GM18508 (cell line): ENCODE results near the gene GRK5.

Experiments
- ATAC-seq: cut with Tn5 transposase; IDR thresholded peaks from one replicate; pipeline ENCODE4 v1.9.1; 2021; ENCODE audit warnings: moderate number of reproducible peaks; ENCODE audit not compliant: insufficient read depth, unreplicated experiment

The GRK5 gene

DNA sequence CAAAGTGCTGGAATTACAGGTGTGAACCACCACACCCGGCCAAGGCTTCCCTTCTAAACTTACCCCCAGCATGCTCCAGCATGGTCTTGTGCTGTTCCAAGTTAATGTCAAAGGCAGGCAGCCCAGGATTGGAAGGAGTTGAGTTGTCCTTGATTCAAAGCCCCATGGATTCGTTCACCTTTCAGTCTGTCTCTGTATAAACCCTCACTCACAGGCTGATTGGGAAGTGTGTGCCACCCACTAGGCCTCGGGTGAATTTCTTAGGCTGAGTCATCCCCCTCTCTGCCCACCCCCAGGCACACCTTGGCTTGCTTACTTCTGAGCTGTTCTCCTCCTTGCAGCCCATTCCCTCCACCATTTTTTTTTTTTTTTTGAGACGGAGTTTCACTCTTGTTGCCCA lies 15.5 kb upstream of the GRK5 start:
- ATAC-seq: no peak

DNA sequence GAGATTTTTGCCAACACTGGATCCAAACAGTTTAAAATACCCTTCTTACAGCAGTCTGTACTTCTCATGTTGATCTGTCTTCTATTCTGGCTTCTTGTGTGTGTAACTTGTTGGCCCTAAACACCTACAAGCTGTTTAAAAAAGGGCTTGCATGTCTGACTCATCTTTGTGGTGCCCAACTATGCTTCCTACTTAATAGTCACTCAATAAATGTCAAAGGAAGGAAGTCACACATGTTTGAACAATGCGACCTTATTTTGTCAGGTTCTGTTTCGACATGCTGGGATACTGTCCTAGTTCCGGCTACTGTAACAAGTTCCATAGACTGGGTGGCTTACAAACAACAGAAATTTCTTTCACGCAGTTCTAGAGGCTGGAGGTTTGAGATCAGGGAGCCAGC lies 9.4 kb upstream of the GRK5 start:
- ATAC-seq: no peak

DNA sequence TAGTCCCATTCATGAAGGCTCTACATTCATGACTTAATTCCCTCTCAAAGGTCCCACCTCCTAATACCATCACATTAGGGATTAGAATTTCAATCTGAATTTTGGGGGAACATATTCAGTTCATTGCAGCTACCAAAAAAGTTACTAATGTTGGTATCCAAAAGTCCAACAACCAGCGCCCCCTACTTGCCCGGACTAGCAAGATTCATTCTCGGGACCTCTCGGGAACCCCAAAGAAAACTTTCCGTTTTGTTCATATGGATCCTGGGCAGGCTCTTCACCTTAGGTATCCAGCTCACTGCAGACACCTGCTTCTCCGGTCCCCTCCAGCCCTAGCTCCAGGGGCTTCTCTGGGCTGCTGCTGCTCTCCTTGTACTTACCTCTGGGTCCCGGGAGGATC lies 8.9 kb upstream of the GRK5 start:
- ATAC-seq: no peak

DNA sequence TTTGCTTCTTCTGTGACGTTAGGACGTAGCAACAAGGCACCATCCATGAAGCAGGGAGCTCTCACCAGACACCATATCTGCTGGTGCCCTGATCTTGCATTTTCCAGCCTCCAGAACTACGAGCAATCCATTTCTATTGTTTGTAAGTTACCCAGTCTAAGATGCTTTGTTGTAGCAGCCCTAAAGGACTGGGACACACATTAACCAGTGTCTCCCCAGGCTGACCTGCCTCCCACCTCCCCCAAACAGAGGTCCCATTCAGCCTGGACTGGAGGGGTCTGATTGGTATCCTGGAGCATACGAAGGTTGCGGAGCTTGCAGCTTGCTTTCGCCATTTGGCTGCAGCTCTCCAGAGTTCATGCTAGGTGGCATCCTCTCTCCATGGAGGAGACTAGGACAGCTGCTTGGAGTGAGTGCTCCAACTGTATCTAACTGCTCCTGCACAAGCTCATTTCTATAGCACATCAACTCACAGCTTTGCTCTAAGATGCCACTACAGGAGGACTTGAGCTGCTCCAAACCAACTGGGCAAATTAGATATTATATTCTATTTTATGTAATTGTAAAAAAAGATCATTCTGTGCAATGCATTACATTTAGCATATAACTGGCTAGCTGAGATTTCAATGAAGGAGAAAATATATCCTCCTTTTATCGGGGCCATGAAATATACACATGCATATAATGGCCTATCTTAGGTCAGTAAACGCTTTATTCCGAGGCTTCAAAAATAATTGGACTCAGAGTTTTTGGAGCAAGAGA lies 8.0 kb upstream of the GRK5 start:
- no peak for ATAC-seq

DNA sequence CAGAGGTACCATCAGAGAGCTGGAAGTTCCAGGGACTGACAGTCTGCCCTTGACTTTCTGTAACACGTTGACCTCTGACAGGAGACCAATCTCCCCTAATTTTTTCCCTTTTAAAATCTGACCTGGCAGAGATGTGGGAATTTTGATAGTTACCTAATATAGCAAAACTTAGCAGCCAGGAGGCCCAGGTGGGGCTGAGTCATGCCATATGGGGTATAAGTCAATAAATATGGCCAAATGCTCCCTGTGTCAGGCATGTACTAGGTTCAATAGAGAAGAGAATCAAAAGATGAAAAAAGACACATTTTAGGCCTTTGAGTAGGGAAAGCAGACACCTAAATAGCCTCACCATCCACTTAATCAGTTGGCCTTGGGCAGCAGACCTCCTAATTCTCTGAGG lies 6.1 kb upstream of the GRK5 start:
- ATAC-seq: no peak

DNA sequence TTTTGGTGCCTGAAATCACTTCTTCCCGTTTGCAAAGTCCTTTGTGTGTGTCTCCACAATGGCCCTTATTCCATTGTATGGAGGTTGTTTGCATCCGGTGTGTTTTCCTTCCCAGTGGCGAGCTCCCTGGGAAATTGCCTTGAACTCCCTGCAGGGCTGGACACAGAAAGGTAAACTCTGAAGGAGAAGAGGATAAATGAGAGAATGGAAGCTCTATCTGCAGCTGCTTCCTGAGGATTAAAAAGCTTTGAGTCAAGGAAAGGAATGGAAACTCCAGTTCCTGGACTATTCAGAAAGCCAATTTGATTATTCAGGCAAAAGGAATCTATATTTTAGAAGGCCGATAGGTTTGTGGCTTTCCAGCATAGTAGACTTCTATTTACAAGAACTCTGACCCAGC lies 4.4 kb upstream of the GRK5 start:
- ATAC-seq: no peak

DNA sequence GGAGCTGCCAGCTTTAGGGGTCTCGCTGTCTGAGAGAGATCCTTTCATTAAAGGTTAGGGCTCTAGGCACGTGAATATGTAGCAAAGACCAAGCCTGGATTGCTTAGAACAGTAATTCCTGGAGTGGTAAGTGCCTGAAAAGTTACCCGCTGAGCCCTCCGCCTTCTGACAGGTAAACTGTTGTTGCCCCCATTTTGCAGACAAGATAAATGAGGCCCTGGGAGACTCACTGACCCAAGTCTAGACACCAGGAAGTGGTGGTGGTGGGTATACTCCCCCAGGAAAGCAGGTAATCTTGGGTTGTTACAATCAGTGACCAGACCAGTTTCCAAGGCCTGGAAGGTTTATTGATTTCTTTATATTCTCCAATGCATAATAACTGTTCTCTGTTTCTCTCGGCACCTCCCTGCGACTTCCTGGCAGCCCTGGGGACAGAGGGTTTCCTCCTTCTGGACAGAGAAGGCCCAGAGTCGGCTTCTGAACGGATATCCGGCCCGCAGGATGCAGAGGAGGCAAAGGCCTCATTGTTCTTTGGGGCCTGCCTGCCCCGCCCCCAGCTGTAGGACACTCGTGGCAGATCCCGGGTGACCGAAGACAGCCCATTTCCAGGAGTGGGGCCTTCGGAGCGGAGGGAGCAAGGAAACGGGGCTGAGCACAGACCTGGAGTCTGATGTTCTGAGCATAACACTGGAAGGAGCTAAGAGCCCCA lies 1.3 kb upstream of the GRK5 start:
- ATAC-seq: no peak

DNA sequence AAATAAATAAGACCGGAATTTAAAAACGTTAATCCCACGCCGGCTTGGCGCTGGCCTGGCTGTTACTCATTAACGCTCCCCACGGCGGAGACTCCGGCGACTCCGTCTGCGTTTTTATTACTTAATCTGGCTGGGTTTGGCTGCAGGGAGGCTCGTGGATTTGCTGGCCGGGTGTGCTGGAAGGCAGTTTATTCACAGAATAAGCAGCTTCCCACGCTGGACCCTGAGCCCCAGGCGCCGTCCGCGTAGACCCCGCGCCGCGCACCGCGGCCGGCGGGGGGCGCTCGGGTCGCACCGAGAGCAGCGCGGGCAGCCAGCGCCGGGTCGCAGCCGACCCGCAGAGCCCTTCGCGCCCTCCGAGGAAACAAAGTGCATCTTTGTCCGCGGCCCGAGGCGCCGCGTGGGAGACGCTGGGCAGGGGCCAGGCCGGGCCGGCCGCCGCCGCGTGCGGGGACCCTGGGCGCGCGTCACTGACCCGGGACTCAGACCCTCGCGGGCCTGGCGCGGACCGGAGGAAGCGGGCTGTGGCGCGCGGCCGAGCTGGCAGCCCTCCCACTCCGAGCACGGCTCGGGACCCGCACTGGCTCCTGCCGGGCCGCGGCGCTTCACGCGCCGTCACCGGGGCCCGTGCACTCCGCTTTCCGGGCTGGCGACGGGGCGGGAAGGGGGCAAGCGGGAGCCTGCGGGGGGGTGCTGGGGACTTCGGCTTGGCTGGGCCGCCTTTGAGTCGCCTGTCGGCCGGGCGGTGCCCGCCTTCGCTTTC lies 587 bp upstream of the GRK5 start:
- ATAC-seq: peak; percentile 31

DNA sequence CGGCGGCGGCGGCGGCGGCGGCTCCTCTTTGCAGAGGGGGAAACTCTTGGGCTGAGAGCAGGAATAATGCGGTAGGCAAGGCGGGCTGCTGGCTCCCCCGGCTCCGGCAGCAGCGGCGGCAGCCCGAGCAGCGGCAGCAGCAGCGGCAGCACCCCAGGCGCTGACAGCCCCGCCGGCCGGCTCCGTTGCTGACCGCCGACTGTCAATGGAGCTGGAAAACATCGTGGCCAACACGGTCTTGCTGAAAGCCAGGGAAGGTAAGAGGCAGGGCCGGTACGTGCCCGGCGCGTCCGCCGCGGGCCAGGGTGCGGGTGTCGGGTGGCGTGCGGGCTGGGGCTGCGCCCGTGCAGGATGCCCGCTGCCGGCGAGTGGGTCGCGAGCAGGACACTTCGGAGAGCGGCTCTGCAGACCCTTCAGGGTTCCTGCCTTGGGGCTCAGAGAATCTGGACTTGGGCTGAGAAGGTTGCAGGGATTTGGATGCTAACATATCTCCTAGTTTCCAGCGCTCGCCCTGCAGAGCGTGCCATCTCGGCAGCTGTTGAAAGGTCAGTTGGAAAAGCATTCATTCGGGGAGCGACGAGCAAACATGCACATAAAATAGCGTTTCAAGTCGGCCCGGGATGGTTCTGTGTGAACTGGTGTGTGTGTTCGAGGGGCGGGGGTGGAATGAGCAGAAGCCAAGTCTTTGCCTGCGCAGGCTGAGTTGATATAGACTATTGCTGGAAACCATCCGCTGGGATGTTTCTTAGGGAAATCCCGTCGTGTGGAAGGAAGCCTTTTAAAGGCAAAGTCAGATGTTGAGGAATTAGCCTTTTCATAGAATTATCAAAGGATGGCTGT lies 562 bp downstream of the GRK5 start:
- ATAC-seq: no peak

DNA sequence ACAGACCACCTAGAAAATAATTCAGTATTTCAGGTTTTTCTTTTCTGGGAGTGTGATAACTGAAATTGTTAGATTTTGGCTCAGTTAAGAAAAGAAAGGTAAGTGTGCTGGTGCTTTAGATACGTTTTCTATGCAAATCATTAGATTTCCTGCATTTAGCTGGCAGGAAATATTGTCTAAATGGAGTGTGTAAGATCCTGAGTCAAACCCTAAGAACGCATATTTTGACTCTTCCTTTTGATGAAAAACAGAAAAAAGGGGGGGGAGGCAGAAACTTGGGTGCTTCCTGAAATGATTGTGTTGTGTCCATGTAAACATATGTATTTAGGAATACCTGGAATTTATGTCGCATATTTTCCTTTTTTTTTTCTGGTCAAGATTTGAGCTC lies 1.2 kb downstream of the GRK5 start:
- no peak for ATAC-seq

DNA sequence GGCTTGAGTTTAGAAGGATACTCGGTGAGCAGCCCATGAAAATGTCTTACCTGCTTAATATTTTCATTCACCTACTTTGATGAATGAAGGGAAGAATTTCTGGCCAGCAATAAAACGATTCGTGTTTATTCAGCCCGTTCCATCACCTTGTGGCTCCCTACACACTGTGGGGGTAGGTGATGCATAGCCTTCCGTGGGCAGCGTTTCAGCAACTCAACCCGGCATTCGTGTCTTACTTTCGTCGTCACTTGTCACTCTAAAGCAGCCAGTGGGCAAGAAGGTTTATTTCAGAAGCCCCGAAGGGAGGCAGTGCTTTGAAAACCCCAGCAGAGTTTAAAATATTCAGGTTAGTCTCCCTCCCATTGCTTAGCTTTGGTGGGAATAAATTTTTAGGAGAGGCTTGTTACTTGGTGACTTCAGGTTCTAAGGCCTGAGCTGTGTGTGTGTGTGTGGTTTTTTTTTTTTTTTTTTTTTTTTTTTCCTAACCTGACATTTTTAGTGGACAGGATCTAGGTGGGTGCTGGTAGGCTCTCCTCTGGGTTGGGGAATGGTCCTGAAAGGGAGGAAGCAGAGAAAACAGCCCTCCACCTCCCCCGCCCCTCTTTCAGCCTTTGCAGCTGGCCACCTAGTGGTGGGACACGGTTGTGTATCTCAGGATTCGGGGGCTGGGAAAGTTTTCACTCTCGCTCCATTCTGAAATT lies 1.8 kb downstream of the GRK5 start:
- no peak for ATAC-seq

DNA sequence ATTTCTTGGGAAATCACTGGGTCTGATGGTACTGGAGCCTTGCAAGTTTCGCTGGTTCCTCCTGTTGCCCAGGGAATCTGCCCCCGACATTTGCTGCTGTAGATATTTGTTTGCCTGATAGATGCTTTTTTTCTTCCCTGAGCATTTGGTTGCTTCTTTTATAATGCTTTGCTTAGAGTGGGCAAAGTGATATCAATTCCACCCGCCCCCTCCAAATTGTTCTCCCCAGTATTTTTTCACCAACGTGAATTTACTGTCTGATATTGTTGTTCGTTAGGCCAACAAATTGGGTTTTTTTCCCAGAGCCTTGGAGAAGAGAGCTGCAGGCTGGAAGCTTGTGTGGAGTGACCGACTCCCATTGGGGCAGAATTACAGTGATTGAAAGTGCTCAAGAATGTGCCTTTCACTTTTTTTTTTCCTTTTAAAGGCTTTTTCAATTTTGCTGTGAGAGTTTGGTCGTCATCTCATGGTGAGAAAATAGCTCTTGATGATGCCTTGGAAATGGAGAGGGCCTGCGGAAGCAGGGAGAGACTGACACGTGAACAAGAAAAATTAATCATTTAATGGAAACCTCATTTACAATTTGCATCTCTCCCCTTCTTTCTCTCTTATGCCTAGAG lies 2.5 kb downstream of the GRK5 start:
- no peak for ATAC-seq

DNA sequence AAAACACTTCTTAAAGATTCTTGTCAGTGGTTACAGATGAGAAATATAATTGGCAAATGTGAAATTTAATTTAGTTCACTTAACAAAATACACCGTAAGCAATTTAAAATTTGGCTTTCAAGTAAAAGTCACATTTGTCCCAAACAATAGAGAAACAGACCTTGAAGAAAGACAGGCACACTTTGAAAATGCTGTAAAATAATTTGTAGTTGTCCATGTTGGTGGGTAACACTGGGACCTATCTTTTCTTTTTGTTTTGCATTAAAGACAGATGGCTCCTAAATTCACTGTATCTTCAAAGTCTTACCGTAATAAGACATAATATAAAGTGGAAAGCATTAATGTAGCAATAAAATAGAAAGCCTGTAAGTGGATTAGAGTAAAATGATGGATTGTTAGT lies 3.3 kb downstream of the GRK5 start:
- no peak for ATAC-seq

DNA sequence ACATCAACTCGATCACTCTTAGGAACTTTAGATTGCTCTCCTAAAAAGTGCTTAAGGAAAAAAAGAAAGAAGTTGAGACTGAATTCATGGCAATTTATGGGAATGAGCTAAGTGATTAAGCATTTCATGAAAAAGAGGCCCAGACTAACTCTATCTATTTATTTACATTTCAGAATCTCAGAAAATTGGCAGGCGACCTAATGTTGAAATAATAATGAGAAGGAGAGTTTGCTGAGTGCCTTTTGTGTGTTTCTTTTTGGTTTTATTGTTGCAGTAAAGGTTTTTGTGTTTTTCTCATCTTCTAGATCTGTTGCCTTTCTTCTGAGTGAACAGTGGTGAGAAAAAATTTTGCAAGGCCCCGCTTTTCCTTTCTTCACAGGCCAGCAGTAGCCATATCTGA lies 3.8 kb downstream of the GRK5 start:
- no peak for ATAC-seq

DNA sequence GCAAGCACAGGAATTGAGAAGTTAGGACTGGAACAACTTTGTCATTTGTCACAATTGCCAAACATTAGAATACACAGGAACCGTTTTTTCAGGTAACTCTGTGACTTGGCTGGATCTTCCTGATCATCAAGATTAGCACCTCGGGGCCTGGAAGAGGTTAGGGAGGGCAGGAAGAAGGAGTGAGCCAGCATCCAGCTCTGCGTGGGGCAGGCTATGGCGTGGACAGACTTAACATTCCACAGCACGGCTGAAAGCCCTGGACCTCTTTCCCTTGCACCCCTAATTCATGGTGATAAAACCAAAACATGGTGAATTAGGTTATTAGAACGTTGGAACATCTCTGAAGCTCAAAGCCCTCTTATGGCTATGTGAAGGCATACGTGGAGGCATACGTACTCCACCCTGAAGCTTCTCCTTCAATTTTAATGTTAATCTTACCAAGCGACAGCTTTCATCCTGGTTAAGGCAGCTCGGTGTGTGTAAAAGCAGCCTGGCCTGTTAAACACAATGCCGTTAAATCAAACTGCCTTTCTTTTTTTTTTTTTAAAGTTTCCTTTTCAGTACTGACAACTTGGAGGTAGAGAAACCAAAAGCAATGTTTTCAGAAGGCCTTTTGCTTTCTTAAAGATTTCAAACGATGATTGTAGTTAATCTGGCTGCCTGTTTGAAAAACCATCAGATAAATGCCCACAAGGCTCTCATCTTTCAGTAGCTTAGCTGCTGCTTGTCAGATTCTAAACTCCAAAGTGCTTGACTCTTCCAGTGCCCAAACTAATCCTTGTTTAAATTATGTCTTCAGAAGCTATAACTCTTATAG lies 4.5 kb downstream of the GRK5 start:
- no peak for ATAC-seq

DNA sequence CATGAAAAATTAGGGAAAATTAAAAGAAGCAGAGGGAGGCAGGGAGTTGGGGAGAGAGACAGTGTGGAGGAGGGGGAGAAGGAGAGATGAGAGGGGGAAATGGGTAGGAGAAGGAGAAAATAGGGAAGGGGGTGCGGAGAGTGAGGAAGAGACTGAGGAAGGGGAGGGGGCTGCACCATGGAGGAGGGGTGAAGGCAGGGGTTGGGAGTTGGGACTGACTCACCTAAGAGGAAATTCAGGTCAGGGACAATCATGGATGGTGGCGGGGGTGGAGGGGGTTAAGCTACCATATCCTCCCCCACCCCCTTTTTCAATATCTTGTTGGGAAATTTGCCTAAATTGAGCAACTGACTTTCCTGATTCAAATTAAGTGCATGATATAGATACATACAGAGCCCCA lies 8.0 kb downstream of the GRK5 start:
- ATAC-seq: no peak

DNA sequence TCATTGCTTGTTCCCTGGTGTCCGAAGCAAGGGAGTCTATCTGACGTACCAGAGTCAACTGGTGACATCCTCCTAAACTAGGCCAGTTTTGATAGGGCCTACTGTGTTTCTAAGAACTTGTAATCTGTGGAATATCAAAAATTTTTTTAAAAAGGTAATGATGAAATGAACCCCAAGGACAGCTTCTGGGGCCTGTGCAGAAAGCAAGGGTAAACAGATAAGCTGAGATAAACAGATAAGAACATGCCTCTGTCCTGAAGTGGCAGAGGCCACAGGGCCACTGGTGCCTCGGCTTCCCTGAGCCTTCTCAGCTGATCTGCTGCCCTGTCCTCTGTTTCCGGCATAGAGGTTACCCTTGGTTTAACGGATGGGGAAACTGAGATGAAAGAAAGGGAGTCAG lies 8.8 kb downstream of the GRK5 start:
- no peak for ATAC-seq

DNA sequence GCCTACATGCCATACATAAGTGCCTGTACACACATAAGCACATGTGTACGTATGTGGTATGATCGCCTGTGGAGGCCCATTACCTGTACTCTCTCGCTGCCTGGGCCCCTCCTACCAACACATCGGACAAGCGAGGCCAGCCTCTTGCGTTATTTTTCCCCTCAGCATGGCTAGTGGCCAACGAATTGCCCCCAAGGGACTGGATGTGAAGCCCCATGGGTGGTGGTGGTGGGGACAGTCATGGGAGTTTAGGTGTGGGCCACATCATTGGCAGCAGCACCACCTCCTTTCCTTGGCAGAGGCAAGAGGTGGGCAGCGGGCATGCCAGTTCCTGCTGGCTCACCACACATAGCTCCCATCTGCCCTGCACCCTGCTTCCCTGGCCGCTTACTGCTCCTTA lies 10.0 kb downstream of the GRK5 start:
- ATAC-seq: no peak

DNA sequence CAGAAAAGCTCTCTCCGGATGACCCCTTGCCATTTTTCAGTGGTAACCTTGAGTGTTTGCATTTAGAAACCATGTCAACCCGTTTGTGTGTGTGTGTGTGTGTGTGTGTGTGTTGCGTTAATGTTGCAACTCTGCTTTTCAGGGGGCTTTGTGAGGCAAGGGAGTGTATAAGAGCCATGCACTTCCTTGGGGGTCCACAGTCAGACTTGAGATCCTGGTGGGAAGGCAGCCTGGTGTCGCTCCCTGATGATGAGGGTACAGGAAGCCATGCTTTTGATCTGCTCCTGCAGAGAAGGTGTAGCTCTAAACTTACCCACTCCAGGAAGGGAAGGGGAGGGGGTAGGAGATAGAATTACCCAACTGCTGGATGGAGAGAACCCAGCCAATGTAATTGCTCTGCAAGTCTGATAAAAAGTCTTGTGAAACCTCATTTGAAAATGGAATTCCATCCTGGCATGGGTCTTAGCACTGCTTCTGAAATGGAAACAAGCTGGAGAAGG lies 10.7 kb downstream of the GRK5 start:
- no peak for ATAC-seq
